Activated CD4-positive, alpha-beta memory T cell treated with anti-CD3 and anti-CD28 coated beads, Interleukin-2, amount 10 ng/mL, durations not matched to agents 7 days and 5 days (primary cell): ENCODE results near the gene PDE6B. TPM values are rescaled to one million over a fixed set of nuclear protein-coding genes. Genes with fewer than 3 reads are reported as not detected.
"Not testable (repeated sequence)": the region's sequence is repeated elsewhere in the genome, so short reads cannot be mapped to it uniquely, and the experiment has no call there.

Source experiments
- CTCF ChIA-PET: fragments of 350-600 bp; sonication (Branson Sonifier 250); formaldehyde crosslinking; loops from one replicate; lab custom pipeline; 2021; ENCODE audit warnings: antibody characterized with exemption, inconsistent platforms; lab: Charles Lee
- POLR2A ChIA-PET: fragments of 350-600 bp; sonication (Branson Sonifier 250); formaldehyde crosslinking; loops from one replicate; lab custom pipeline; 2021; ENCODE audit warnings: antibody characterized with exemption; lab: Charles Lee
- DNase-seq: peaks from one replicate; pipeline ENCODE4 v3.0.0-alpha.2; 2020
- H3K27ac Mint-ChIP-seq: one replicate; pipeline ENCODE4 v1.8.0; 2021; ENCODE audit warnings: mild to moderate bottlenecking, mixed read lengths
- H3K27me3 Mint-ChIP-seq: one replicate; pipeline ENCODE4 v1.8.0; 2021; ENCODE audit warnings: mixed read lengths
- H3K36me3 Mint-ChIP-seq: one replicate; pipeline ENCODE4 v1.8.0; 2021; ENCODE audit warnings: low read depth, mixed read lengths
- H3K4me1 Mint-ChIP-seq: one replicate; pipeline ENCODE4 v1.8.0; 2021; ENCODE audit warnings: mixed read lengths
- H3K4me3 Mint-ChIP-seq: one replicate; pipeline ENCODE4 v1.8.0; 2021; ENCODE audit warnings: mild to moderate bottlenecking, mixed read lengths
- H3K9me3 Mint-ChIP-seq: one replicate; pipeline ENCODE4 v1.8.0; 2021; ENCODE audit warnings: mixed read lengths
- total RNA-seq, 2 experiments: library from RNA; stranded (reverse); gene quantifications; one replicate each; pipeline ENCODE4 v1.2.3, GENCODE V29; 2021

The PDE6B gene
- total RNA-seq, 2 experiments from 2014 or later: 13.3 to 16.4 TPM

- ChIA-PET CTCF (interaction anchor here (0.6 to 3.7 kb wide), 2 partner anchors 9 to 1031 kb away, joined by 4 to 29 read pairs; partner anchors contain the start of genes ATP5ME and MYL5), POLR2A (interaction anchor here (1.0 to 3.2 kb wide), 6 partner anchors 8 to 327 kb away, joined by 4 to 40 read pairs (median 6); partner anchors contain the start of genes ATP5ME, MYL5 and ZNF141)
- no peak for DNase-seq
- Mint-ChIP-seq H3K27me3 (no peaks in the 10 kb centered on the region), H3K9me3 (peaks cover 10% of the 10 kb centered on the region), H3K4me3 (peak overlapping the region; percentile 76), H3K36me3 (peaks cover 10% of the 10 kb centered on the region), H3K4me1 (peaks cover 15% of the 10 kb centered on the region), H3K27ac (no peak overlapping the region)
Measured at GRCh38 chr4:664713-665231, 39.4 kb downstream of the PDE6B start.

- Mint-ChIP-seq H3K4me1 (peaks cover 15% of the 10 kb centered on the region), H3K27me3 (no peaks in the 10 kb centered on the region), H3K27ac (no peak overlapping the region), H3K36me3 (peaks cover 6% of the 10 kb centered on the region), H3K4me3 (peak overlapping the region; percentile 17), H3K9me3 (peaks cover 6% of the 10 kb centered on the region)
- ChIA-PET POLR2A (interaction anchor here (0.8 to 3.2 kb wide), 2 partner anchors 8 kb away, joined by 3 to 40 read pairs; partner anchors contain the start of genes ATP5ME and MYL5), CTCF (interaction anchor here (3.7 kb wide), 1 partner anchor 8 kb away, joined by 29 read pairs; the partner anchor contains the start of genes ATP5ME and MYL5)
- no peak for DNase-seq
Measured at GRCh38 chr4:665381-665750, 40.0 kb downstream of the PDE6B start.

GRCh38 chr4:665751-666435 lies 40.5 kb downstream of the PDE6B start:
- H3K9me3 Mint-ChIP-seq: peaks cover 2% of the 10 kb centered on the region
- DNase-seq: no peak
- peaks cover 15% of the 10 kb centered on the region for H3K4me1 Mint-ChIP-seq
- peaks cover 7% of the 10 kb centered on the region for H3K36me3 Mint-ChIP-seq
- POLR2A ChIA-PET: interaction anchor here (0.8 kb wide), 1 partner anchor 8 kb away, joined by 3 read pairs; the partner anchor contains the start of gene ATP5ME
- CTCF ChIA-PET: interaction anchor here (3.7 kb wide), 1 partner anchor 8 kb away, joined by 29 read pairs; the partner anchor contains the start of genes ATP5ME and MYL5
- H3K4me3 Mint-ChIP-seq: no peak overlapping the region
- H3K27ac Mint-ChIP-seq: no peak overlapping the region
- H3K27me3 Mint-ChIP-seq: no peaks in the 10 kb centered on the region

- no peak for DNase-seq
- H3K4me1 Mint-ChIP-seq: peaks cover 14% of the 10 kb centered on the region
- peaks cover 10% of the 10 kb centered on the region for H3K36me3 Mint-ChIP-seq
- POLR2A ChIA-PET: no interaction called here
- H3K27ac Mint-ChIP-seq: no peak overlapping the region
- CTCF ChIA-PET: no interaction called here
- no peak overlapping the region for H3K4me3 Mint-ChIP-seq
- H3K9me3 Mint-ChIP-seq: no peaks in the 10 kb centered on the region
- H3K27me3 Mint-ChIP-seq: no peaks in the 10 kb centered on the region
Measured at GRCh38 chr4:666436-666810, 41.0 kb downstream of the PDE6B start.

- ChIA-PET POLR2A (no interaction called here), CTCF (no interaction called here)
- Mint-ChIP-seq H3K36me3 (peaks cover 16% of the 10 kb centered on the region), H3K27ac (no peak overlapping the region), H3K9me3 (no peaks in the 10 kb centered on the region), H3K4me3 (no peak overlapping the region), H3K27me3 (no peaks in the 10 kb centered on the region), H3K4me1 (peaks cover 14% of the 10 kb centered on the region)
- DNase-seq: no peak
Measured at GRCh38 chr4:666822-667544, 41.6 kb downstream of the PDE6B start.

- no peak overlapping the region for H3K27ac Mint-ChIP-seq
- H3K4me3 Mint-ChIP-seq: no peak overlapping the region
- no peaks in the 10 kb centered on the region for H3K27me3 Mint-ChIP-seq
- ChIA-PET CTCF (no interaction called here), POLR2A (no interaction called here)
- H3K9me3 Mint-ChIP-seq: no peaks in the 10 kb centered on the region
- DNase-seq: no peak
- H3K36me3 Mint-ChIP-seq: peaks cover 20% of the 10 kb centered on the region
- peaks cover 14% of the 10 kb centered on the region for H3K4me1 Mint-ChIP-seq
Measured at GRCh38 chr4:667545-667925, 42.2 kb downstream of the PDE6B start.

GRCh38 chr4:668219-668618 lies 42.8 kb downstream of the PDE6B start:
- DNase-seq, POLR2A ChIA-PET, H3K27ac Mint-ChIP-seq, H3K9me3 Mint-ChIP-seq, CTCF ChIA-PET, H3K4me3 Mint-ChIP-seq, H3K27me3 Mint-ChIP-seq: not testable (repeated sequence)
- H3K36me3 Mint-ChIP-seq: peaks cover 26% of the 10 kb centered on the region
- H3K4me1 Mint-ChIP-seq: peaks cover 15% of the 10 kb centered on the region

- H3K27me3 Mint-ChIP-seq, H3K9me3 Mint-ChIP-seq, H3K27ac Mint-ChIP-seq, DNase-seq, POLR2A ChIA-PET, CTCF ChIA-PET, H3K4me3 Mint-ChIP-seq: not testable (repeated sequence)
- peaks cover 13% of the 10 kb centered on the region for H3K4me1 Mint-ChIP-seq
- peaks cover 30% of the 10 kb centered on the region for H3K36me3 Mint-ChIP-seq
Measured at GRCh38 chr4:669806-670559, 44.6 kb downstream of the PDE6B start.

- Mint-ChIP-seq H3K9me3 (no peaks in the 10 kb centered on the region), H3K4me1 (peaks cover 13% of the 10 kb centered on the region), H3K27me3 (no peaks in the 10 kb centered on the region), H3K4me3 (no peak overlapping the region), H3K36me3 (peaks cover 30% of the 10 kb centered on the region), H3K27ac (no peak overlapping the region)
- ChIA-PET POLR2A (interaction anchor here (1.0 to 3.3 kb wide), 3 partner anchors 8 to 260 kb away, joined by 3 to 40 read pairs (median 3); partner anchors contain the start of genes GAK and TMEM175), CTCF (interaction anchor here (3.6 kb wide), 1 partner anchor 8 kb away, joined by 29 read pairs; no protein-coding TSS in a partner anchor)
- no peak for DNase-seq
Measured at GRCh38 chr4:671769-672168, 46.4 kb downstream of the PDE6B start.

- Mint-ChIP-seq H3K4me3 (peak overlapping the region; percentile 85), H3K36me3 (peaks cover 30% of the 10 kb centered on the region), H3K27me3 (no peaks in the 10 kb centered on the region), H3K4me1 (peaks cover 13% of the 10 kb centered on the region), H3K27ac (peak overlapping the region; percentile 73), H3K9me3 (no peaks in the 10 kb centered on the region)
- POLR2A ChIA-PET: interaction anchor here (1.0 to 3.3 kb wide), 15 partner anchors 8 to 549 kb away, joined by 3 to 40 read pairs (median 5); partner anchors contain the start of genes GAK, TMEM175, ZNF141 and ZNF718
- CTCF ChIA-PET: interaction anchor here (0.6 to 3.6 kb wide), 8 partner anchors 9 to 549 kb away, joined by 3 to 29 read pairs (median 4); partner anchors contain the start of gene ZNF718
- peak; percentile 34 for DNase-seq
Measured at GRCh38 chr4:673349-674091, 48.1 kb downstream of the PDE6B start.

- H3K36me3 Mint-ChIP-seq: peaks cover 30% of the 10 kb centered on the region
- POLR2A ChIA-PET: interaction anchor here (0.6 to 3.3 kb wide), 16 partner anchors 9 to 593 kb away, joined by 3 to 40 read pairs (median 4); partner anchors contain the start of genes GAK, TMEM175, ZNF141 and ZNF718
- peaks cover 13% of the 10 kb centered on the region for H3K4me1 Mint-ChIP-seq
- CTCF ChIA-PET: interaction anchor here (0.6 to 3.6 kb wide), 9 partner anchors 9 to 550 kb away, joined by 3 to 29 read pairs (median 5); partner anchors contain the start of gene ZNF718
- DNase-seq: peak; percentile 98
- peak within 1 kb of the TSS; percentile 80 for H3K27ac Mint-ChIP-seq
- no peaks in the 10 kb centered on the region for H3K9me3 Mint-ChIP-seq
- H3K27me3 Mint-ChIP-seq: no peaks in the 10 kb centered on the region
- peak within 1 kb of the TSS; percentile 85 for H3K4me3 Mint-ChIP-seq
Measured at GRCh38 chr4:674172-675035, 49.0 kb downstream of the PDE6B start, which contains the start of the genes ATP5ME and MYL5. ATP5ME (minus strand) TSS chr4:674276; CDS start chr4:674247, 29 bp downstream. MYL5 (plus strand) TSS chr4:674542; CDS start chr4:678027, 3,485 bp downstream.
